Neural cell (in vitro differentiated cells): ENCODE measurements around the gene MIXL1. TPM values are rescaled to one million over a fixed set of nuclear protein-coding genes. Genes with fewer than 3 reads are reported as not detected.

Source experiments
- H2AFZ ChIP-seq: fragments of 200-600, 300-800 bp; sonication (generic), shearing (Covaris generic); 2 replicates; pipeline ENCODE4 v1.6.0; 2014; ENCODE audit warnings: low read depth, mild to moderate bottlenecking, antibody characterized with exemption, low read length, moderate library complexity
- H3F3A ChIP-seq: fragments of 200-600 bp; shearing (Covaris generic); 2 replicates; pipeline ENCODE4 v1.6.1; 2016; ENCODE audit warnings: mild to moderate bottlenecking, moderate library complexity, mixed read lengths, antibody characterized with exemption, low read length; ENCODE audit not compliant: insufficient read depth, poor library complexity, severe bottlenecking
- H3K27ac ChIP-seq: fragments of 200-600, 300-800 bp; sonication (generic), shearing (Covaris generic); 2 replicates; pipeline ENCODE4 v1.5.1; 2014; ENCODE audit warnings: mild to moderate bottlenecking, low read length, moderate library complexity
- H3K27me3 ChIP-seq: fragments of 300-800, 200-600 bp; sonication (generic), shearing (Covaris generic); 2 replicates; pipeline ENCODE4 v1.6.0; 2014; ENCODE audit warnings: mild to moderate bottlenecking, low read depth, low read length, moderate library complexity; ENCODE audit not compliant: insufficient read depth
- H3K36me3 ChIP-seq: fragments of 300-800, 200-600 bp; sonication (generic), shearing (Covaris generic); 2 replicates; pipeline ENCODE4 v1.5.1; 2014; ENCODE audit warnings: mild to moderate bottlenecking, antibody characterized with exemption, low read length, moderate library complexity; ENCODE audit not compliant: insufficient read depth
- H3K4me2 ChIP-seq: fragments of 300-800, 200-600 bp; sonication (generic), shearing (Covaris generic); 2 replicates; pipeline ENCODE4 v1.6.0; 2014; ENCODE audit warnings: mild to moderate bottlenecking, low read length
- H3K4me3 ChIP-seq: fragments of 300-800, 200-600 bp; sonication (generic), shearing (Covaris generic); 2 replicates; pipeline ENCODE4 v1.5.1; 2014; ENCODE audit warnings: mild to moderate bottlenecking, low read length, moderate library complexity
- H3K79me2 ChIP-seq: fragments of 200-600 bp; shearing (Covaris generic); replicated peaks from 2 replicates; pipeline ENCODE4 v1.6.0; 2014; ENCODE audit warnings: mild to moderate bottlenecking, low read length, moderate library complexity; ENCODE audit not compliant: insufficient read depth
- H3K9ac ChIP-seq: fragments of 300-800, 200-600 bp; sonication (generic), shearing (Covaris generic); 2 replicates; pipeline ENCODE4 v1.6.1; 2016; ENCODE audit warnings: mild to moderate bottlenecking, low read length, mixed read lengths
- H3K9me2 ChIP-seq: fragments of 200-600 bp; shearing (Covaris generic); 2 replicates; pipeline ENCODE4 v1.6.1; 2016; ENCODE audit warnings: mild to moderate bottlenecking, low read length, mixed read lengths; ENCODE audit not compliant: insufficient read depth
- H3K9me3 ChIP-seq: fragments of 200-600, 300-800 bp; sonication (generic), shearing (Covaris generic); 2 replicates; pipeline ENCODE4 v1.6.1; 2016; ENCODE audit warnings: mild to moderate bottlenecking, mixed run types, low read length, moderate library complexity, mixed read lengths
- H4K20me1 ChIP-seq: fragments of 200-600 bp; shearing (Covaris generic); 2 replicates; pipeline ENCODE4 v1.6.1; 2016; ENCODE audit warnings: mild to moderate bottlenecking, mixed run types; ENCODE audit not compliant: insufficient read depth
- CTCF ChIP-seq: fragments of 450-650 bp; IDR thresholded peaks from 2 replicates; pipeline ENCODE4 v1.5.1; 2014; ENCODE audit warnings: antibody characterized with exemption, mild to moderate bottlenecking, moderate library complexity; ENCODE audit not compliant: poor library complexity, severe bottlenecking
- EP300 ChIP-seq: fragments of 450-650 bp; conservative IDR thresholded peaks from 2 replicates; pipeline ENCODE4 v1.6.1; 2014; ENCODE audit warnings: antibody characterized with exemption, mild to moderate bottlenecking, moderate library complexity; ENCODE audit not compliant: poor library complexity, severe bottlenecking
- EZH2 ChIP-seq: fragments of 200-600, 300-800 bp; shearing (Covaris generic), sonication (generic); IDR thresholded peaks from 2 replicates; pipeline ENCODE4 v1.6.1; 2014; ENCODE audit warnings: antibody characterized with exemption, low read length, borderline replicate concordance, mild to moderate bottlenecking; ENCODE audit not compliant: insufficient read depth, poor library complexity, severe bottlenecking
- MXI1 ChIP-seq: fragments of 450-650 bp; conservative IDR thresholded peaks from 2 replicates; pipeline ENCODE4 v1.6.1; 2014; ENCODE audit warnings: antibody characterized with exemption, mild to moderate bottlenecking; ENCODE audit not compliant: poor library complexity, severe bottlenecking
- POLR2AphosphoS5 ChIP-seq: IDR thresholded peaks from 2 replicates; pipeline ENCODE4 v1.6.1; 2012
- RAD21 ChIP-seq: fragments of 450-650 bp; conservative IDR thresholded peaks from 2 replicates; pipeline ENCODE4 v1.6.1; 2014; ENCODE audit warnings: antibody characterized with exemption, mild to moderate bottlenecking, moderate library complexity
- REST ChIP-seq: IDR thresholded peaks from 2 replicates; pipeline ENCODE4 v1.6.1; 2012; ENCODE audit warnings: borderline replicate concordance
- SMC3 ChIP-seq: fragments of 450-650 bp; conservative IDR thresholded peaks from 2 replicates; pipeline ENCODE4 v1.6.1; 2014; ENCODE audit warnings: antibody characterized with exemption, mild to moderate bottlenecking, moderate library complexity; ENCODE audit not compliant: poor library complexity
- TAF1 ChIP-seq: IDR thresholded peaks from 2 replicates; pipeline ENCODE4 v1.6.1; 2012; ENCODE audit warnings: low read depth
- polyA plus RNA-seq: library from polyadenylated mRNA; depleted of rRNA; stranded (reverse); fragments of >200 nt; gene quantifications from 2 replicates; pipeline ENCODE4 v1.2.3, GENCODE V29; 2014

MIXL1 gene
- polyA plus RNA-seq, 1 donor from 2014 or later, result not detected

- Histone ChIP-seq H3K4me3 (no peak overlapping the region), H2AFZ (no peak overlapping the region), H4K20me1 (no peaks in the 10 kb centered on the region), H3K79me2 (no peaks in the 10 kb centered on the region), H3K27me3 (no peaks in the 10 kb centered on the region), H3K36me3 (no peaks in the 10 kb centered on the region), H3K9me3 (no peaks in the 10 kb centered on the region), H3K9me2 (no peaks in the 10 kb centered on the region), H3K9ac (no peak overlapping the region), H3F3A (no peaks in the 10 kb centered on the region), H3K4me2 (no peak overlapping the region), H3K27ac (no peak overlapping the region)
- TF ChIP-seq CTCF (no peak), REST (no peak), RAD21 (no peak), EZH2 (no peak), MXI1 (no peak), TAF1 (no peak), POLR2AphosphoS5 (no peak), SMC3 (no peak)
Observed at GRCh38 chr1:226274138-226274537, 50.7 kb downstream of the MIXL1 start.

GRCh38 chr1:226276077-226276682 lies 52.7 kb downstream of the MIXL1 start:
- Histone ChIP-seq H3K9me2 (no peaks in the 10 kb centered on the region), H3K27me3 (no peaks in the 10 kb centered on the region), H3K79me2 (no peaks in the 10 kb centered on the region), H4K20me1 (no peaks in the 10 kb centered on the region), H3K4me3 (no peak overlapping the region), H3K4me2 (no peak overlapping the region), H3K9ac (no peak overlapping the region), H3K9me3 (no peaks in the 10 kb centered on the region), H2AFZ (no peak overlapping the region), H3K36me3 (no peaks in the 10 kb centered on the region), H3F3A (no peaks in the 10 kb centered on the region), H3K27ac (no peak overlapping the region)
- TF ChIP-seq REST (no peak), EP300 (no peak), TAF1 (no peak), CTCF (no peak), POLR2AphosphoS5 (no peak), SMC3 (no peak), RAD21 (no peak), EZH2 (no peak), MXI1 (no peak)
